Choroid plexus epithelial cell (primary cell): ENCODE measurements around the gene U2AF1L4.
A peak's percentile ranks its signal among the peaks of the same experiment; 100 is the strongest.

Experiments
- DNase-seq: peaks from one replicate; pipeline ENCODE4 v3.0.0-alpha.2; 2010; ENCODE audit warnings: low read depth
- H3K4me3 ChIP-seq: 2 replicates; pipeline ENCODE4 v1.5.1; 2011; ENCODE audit warnings: low read depth, mild to moderate bottlenecking, control low read depth, low read length, moderate library complexity
- TF ChIP-seq, protein P1 (sequence below): conservative IDR thresholded peaks from 2 replicates; pipeline ENCODE4 v1.5.1; 2011; ENCODE audit warnings: low read depth, mild to moderate bottlenecking, control low read depth, inconsistent platforms, low read length, moderate library complexity

Gene U2AF1L4

DNA sequence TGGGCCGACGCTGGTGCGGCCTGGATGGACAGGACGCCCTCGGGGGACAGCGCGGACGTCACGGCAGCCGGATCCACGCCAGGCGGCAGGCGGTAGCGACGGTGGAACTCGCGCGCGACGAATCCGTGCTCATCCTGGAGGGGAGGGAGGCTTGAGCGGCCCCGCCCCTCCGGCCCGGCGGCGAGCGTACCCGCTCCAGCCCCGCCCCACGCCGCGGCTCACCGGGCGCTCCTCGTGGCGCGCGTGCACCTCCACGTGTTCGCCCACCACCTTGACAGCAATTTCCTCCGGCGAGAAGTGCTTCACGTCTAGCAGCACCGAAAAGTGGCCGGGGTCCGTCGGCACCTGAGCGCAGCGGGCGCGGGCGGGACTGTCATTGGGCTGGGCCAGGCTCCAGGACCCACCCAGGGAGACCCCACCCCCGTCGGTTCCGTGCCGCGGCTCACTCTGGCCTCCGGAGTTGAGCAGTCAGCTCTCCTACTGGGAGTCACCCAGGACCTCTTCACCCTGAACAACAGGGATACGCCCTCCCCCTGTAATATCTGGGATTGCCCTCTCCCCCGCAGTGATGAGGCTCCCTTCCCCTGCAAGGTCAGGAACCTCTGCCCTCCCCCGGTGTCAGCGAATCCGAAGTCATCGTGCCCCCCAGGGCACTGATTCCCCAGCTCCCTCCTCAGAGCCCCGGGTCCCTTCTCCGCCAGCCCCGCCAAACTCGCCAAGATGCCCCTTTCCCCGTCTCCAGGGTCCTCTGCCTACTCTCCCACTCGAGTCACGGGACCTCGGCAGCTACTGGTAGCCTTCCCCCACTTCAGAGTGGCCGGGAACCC lies 10.5 kb upstream of the U2AF1L4 start:
- peak overlapping the region; percentile 82 for H3K4me3 ChIP-seq
- peak; percentile 87 for DNase-seq
- TF ChIP-seq, protein P1, sequence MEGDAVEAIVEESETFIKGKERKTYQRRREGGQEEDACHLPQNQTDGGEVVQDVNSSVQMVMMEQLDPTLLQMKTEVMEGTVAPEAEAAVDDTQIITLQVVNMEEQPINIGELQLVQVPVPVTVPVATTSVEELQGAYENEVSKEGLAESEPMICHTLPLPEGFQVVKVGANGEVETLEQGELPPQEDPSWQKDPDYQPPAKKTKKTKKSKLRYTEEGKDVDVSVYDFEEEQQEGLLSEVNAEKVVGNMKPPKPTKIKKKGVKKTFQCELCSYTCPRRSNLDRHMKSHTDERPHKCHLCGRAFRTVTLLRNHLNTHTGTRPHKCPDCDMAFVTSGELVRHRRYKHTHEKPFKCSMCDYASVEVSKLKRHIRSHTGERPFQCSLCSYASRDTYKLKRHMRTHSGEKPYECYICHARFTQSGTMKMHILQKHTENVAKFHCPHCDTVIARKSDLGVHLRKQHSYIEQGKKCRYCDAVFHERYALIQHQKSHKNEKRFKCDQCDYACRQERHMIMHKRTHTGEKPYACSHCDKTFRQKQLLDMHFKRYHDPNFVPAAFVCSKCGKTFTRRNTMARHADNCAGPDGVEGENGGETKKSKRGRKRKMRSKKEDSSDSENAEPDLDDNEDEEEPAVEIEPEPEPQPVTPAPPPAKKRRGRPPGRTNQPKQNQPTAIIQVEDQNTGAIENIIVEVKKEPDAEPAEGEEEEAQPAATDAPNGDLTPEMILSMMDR, result no peak

- peak overlapping the region; percentile 82 for H3K4me3 ChIP-seq
- TF ChIP-seq, protein P1, result no peak
- no peak for DNase-seq
Observed at GRCh38 chr19:35755131-35755549, 9.9 kb upstream of the U2AF1L4 start.

GRCh38 chr19:35754370-35755130 lies 9.3 kb upstream of the U2AF1L4 start:
- H3K4me3 ChIP-seq, result no peak overlapping the region
- peak; percentile 28 for DNase-seq

DNA sequence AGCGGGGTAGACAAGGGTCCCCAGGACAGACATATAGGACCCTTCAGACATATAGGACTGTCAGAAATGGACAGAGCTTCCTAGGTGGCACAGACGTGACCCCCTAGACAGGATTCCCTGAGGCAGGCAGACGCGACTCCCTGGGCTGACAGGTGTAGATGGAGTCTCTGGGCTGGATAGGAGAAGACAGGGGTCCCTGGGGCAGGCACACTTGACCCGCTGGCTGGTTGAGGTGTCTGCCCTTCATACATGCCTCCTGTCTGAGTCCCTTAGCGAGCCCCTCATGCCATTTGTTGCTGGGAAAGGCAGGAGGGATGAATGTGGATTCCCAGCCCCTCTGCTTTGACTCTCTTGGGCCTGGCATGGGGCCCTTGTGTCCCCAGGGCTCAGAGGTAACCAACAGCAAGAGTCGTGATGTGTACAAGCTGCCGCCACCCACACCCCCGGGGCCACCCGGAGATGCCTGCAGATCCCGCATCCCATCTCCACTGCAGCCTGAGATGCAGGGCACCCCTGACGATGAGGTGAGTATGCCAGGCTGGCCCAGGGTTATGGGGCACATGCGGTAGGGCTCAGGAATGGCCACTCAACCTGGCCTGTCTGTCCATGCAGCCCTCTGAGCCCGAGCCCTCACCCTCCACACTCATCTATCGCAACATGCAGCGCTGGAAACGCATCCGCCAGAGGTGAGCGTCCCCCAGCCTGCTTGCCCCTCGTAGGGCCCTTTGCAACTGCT lies 8.6 kb upstream of the U2AF1L4 start:
- H3K4me3 ChIP-seq, result no peak overlapping the region
- DNase-seq, result no peak
- TF ChIP-seq, protein P1, result no peak

More at GRCh38 chr19:35754370-35755130, 9.3 kb upstream of the U2AF1L4 start:
- TF ChIP-seq, protein P1, result peak; percentile 1

- H3K4me3 ChIP-seq, result no peak overlapping the region
- DNase-seq, result no peak
- TF ChIP-seq, protein P1, result no peak
Observed at GRCh38 chr19:35752746-35753350, 7.6 kb upstream of the U2AF1L4 start.

GRCh38 chr19:35751839-35752745 lies 6.9 kb upstream of the U2AF1L4 start:
- no peak overlapping the region for H3K4me3 ChIP-seq
- TF ChIP-seq, protein P1, result no peak
- no peak for DNase-seq
